Activated B cell treated with CpG ODN at 0.5 μM for 24 hours (primary cell): ENCODE results near the gene NAA60. TPM values are rescaled to one million over a fixed set of nuclear protein-coding genes. Genes with fewer than 3 reads are reported as not detected.

Experiments
- ATAC-seq: fragments of 200-7000 bp; cut with Tn5 transposase; one replicate; pipeline ENCODE4 v1.10.0; 2021; ENCODE audit warnings: low read depth, mild to moderate bottlenecking, moderate library complexity
- CTCF ChIA-PET: fragments of 350-600 bp; sonication (Branson Sonifier 250); formaldehyde crosslinking; loops from one replicate; lab custom pipeline; 2021; ENCODE audit warnings: antibody characterized with exemption; lab: Charles Lee
- POLR2A ChIA-PET: fragments of 350-600 bp; sonication (Branson Sonifier 250); formaldehyde crosslinking; loops from one replicate; lab custom pipeline; 2021; ENCODE audit warnings: antibody characterized with exemption; lab: Charles Lee
- DNase-seq: peaks from one replicate; pipeline ENCODE4 v3.0.0; 2022
- H3K27ac Mint-ChIP-seq: one replicate; pipeline ENCODE4 v1.8.0; 2020; ENCODE audit warnings: mixed read lengths
- H3K27me3 Mint-ChIP-seq: one replicate; pipeline ENCODE4 v1.8.0; 2021; ENCODE audit warnings: mixed read lengths
- H3K36me3 Mint-ChIP-seq: one replicate; pipeline ENCODE4 v1.8.0; 2021; ENCODE audit warnings: low read depth, mixed read lengths
- H3K4me1 Mint-ChIP-seq: one replicate; pipeline ENCODE4 v1.8.0; 2021; ENCODE audit warnings: mixed read lengths
- H3K4me3 Mint-ChIP-seq: one replicate; pipeline ENCODE4 v1.8.0; 2020; ENCODE audit warnings: mild to moderate bottlenecking, mixed read lengths
- H3K9me3 Mint-ChIP-seq: one replicate; pipeline ENCODE4 v1.8.0; 2020; ENCODE audit warnings: mixed read lengths
- CTCF ChIP-seq: fragments of 200-600 bp; IDR thresholded peaks from one replicate; pipeline ENCODE4 v1.8.0; 2022; ENCODE audit warnings: antibody characterized with exemption, mild to moderate bottlenecking
- intact Hi-C: fragments of 100-400 bp; cut with micrococcal nuclease; formaldehyde crosslinking; loops from one replicate; pipeline ENCODE4 v1.15.1; 2024
- total RNA-seq: library from RNA; stranded (reverse); gene quantifications from 2 replicates; pipeline ENCODE4 v1.2.3, GENCODE V29; 2022

NAA60 gene
- total RNA-seq, 1 donor from 2014 or later = 48.0 TPM

GRCh38 chr16:3511286-3512180 lies 68.1 kb downstream of the NAA60 start:
- no peak overlapping the region for H3K4me3 Mint-ChIP-seq
- peaks cover 59% of the 10 kb centered on the region for H3K36me3 Mint-ChIP-seq
- H3K4me1 Mint-ChIP-seq = no peaks in the 10 kb centered on the region
- ChIA-PET CTCF (no interaction called here), POLR2A (no interaction called here)
- TF ChIP-seq CTCF = no peak
- intact Hi-C loops = no loop called here
- no peaks in the 10 kb centered on the region for H3K9me3 Mint-ChIP-seq
- no peak overlapping the region for H3K27ac Mint-ChIP-seq
- no peak for ATAC-seq
- DNase-seq = no peak
- no peaks in the 10 kb centered on the region for H3K27me3 Mint-ChIP-seq

GRCh38 chr16:3513892-3514583 lies 70.6 kb downstream of the NAA60 start:
- no peak for ATAC-seq
- Mint-ChIP-seq H3K27me3 (no peaks in the 10 kb centered on the region), H3K9me3 (no peaks in the 10 kb centered on the region), H3K4me1 (no peaks in the 10 kb centered on the region), H3K27ac (no peak overlapping the region), H3K4me3 (no peak overlapping the region), H3K36me3 (peaks cover 49% of the 10 kb centered on the region)
- intact Hi-C loops = no loop called here
- DNase-seq = no peak
- CTCF ChIA-PET = no interaction called here
- TF ChIP-seq CTCF = no peak
- POLR2A ChIA-PET = no interaction called here

- H3K36me3 Mint-ChIP-seq = peaks cover 50% of the 10 kb centered on the region
- DNase-seq (no peak), ATAC-seq (no peak)
- TF ChIP-seq CTCF = no peak
- no peaks in the 10 kb centered on the region for H3K9me3 Mint-ChIP-seq
- intact Hi-C loops = no loop called here
- H3K4me3 Mint-ChIP-seq = no peak overlapping the region
- H3K4me1 Mint-ChIP-seq = no peaks in the 10 kb centered on the region
- no peak overlapping the region for H3K27ac Mint-ChIP-seq
- CTCF ChIA-PET = no interaction called here
- POLR2A ChIA-PET = no interaction called here
- H3K27me3 Mint-ChIP-seq = no peaks in the 10 kb centered on the region
Measured at GRCh38 chr16:3514621-3515020, 71.1 kb downstream of the NAA60 start.

GRCh38 chr16:3515897-3516296 lies 72.4 kb downstream of the NAA60 start:
- H3K9me3 Mint-ChIP-seq = no peaks in the 10 kb centered on the region
- intact Hi-C loops = no loop called here
- H3K27ac Mint-ChIP-seq = no peak overlapping the region
- no peaks in the 10 kb centered on the region for H3K27me3 Mint-ChIP-seq
- no peak for TF ChIP-seq CTCF
- CTCF ChIA-PET = no interaction called here
- DNase-seq = no peak
- POLR2A ChIA-PET = no interaction called here
- H3K4me1 Mint-ChIP-seq = no peaks in the 10 kb centered on the region
- no peak for ATAC-seq
- no peak overlapping the region for H3K4me3 Mint-ChIP-seq
- peaks cover 52% of the 10 kb centered on the region for H3K36me3 Mint-ChIP-seq

DNA sequence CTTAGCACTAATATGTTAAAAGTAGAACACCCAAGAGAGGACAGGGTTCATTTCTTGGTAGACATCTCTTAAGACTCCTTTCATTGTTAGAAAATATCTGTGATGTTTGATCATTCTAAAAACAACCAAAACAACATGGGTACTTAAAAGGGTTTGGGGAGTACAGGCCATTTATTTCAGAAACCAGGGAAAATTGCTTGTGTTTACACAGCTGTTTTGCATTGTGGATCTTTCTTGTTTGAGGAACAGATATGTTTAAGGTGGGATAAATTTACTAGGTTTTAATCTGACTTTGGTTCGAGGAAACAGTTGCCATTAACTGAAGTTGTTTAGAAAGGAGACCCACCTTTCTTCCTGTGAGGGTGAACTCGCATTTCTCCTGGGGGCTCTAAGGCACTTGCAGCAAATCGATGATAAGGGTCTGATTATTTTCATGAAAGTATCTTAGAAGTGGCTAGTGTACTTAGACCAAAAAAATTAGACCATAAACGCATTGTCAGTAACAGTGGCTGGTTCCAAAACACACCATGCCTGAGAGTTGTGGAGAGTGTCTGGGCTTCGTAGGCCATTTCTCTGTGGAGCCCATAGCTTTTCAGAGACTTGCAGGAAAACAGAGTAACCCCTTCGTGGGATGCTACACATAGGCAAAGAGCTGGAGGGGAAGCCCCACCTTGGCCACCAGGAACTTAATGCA lies 75.0 kb downstream of the NAA60 start:
- POLR2A ChIA-PET = interaction anchor here (0.6 kb wide), 1 partner anchor 519 kb away, joined by 6 read pairs; no protein-coding TSS in a partner anchor
- Mint-ChIP-seq H3K27me3 (no peaks in the 10 kb centered on the region), H3K27ac (no peak overlapping the region), H3K36me3 (peaks cover 49% of the 10 kb centered on the region), H3K9me3 (no peaks in the 10 kb centered on the region), H3K4me1 (no peaks in the 10 kb centered on the region), H3K4me3 (no peak overlapping the region)
- no peak for TF ChIP-seq CTCF
- DNase-seq (no peak), ATAC-seq (no peak)
- CTCF ChIA-PET = interaction anchor here (0.6 kb wide), 1 partner anchor 422 kb away, joined by 3 read pairs; no protein-coding TSS in a partner anchor
- intact Hi-C loops = no loop called here
